Glutamatergic neuron (in vitro differentiated cells): ENCODE results near the gene PRELP. TPM values are rescaled to one million over a fixed set of nuclear protein-coding genes. Genes with fewer than 3 reads are reported as not detected.

ENCODE experiments used
- DNase-seq: peaks from one replicate; pipeline ENCODE4 v3.0.0; 2022
- H3K27ac Mint-ChIP-seq: one replicate; pipeline ENCODE4 v1.8.0; 2020; ENCODE audit warnings: mild to moderate bottlenecking, mixed read lengths, inconsistent platforms; ENCODE audit not compliant: unreplicated experiment
- H3K27me3 Mint-ChIP-seq: one replicate; pipeline ENCODE4 v1.8.0; 2020; ENCODE audit warnings: mild to moderate bottlenecking, moderate library complexity, mixed read lengths, inconsistent platforms; ENCODE audit not compliant: unreplicated experiment
- H3K36me3 Mint-ChIP-seq: one replicate; pipeline ENCODE4 v1.8.0; 2020; ENCODE audit warnings: mild to moderate bottlenecking, mixed read lengths, inconsistent platforms; ENCODE audit not compliant: unreplicated experiment
- H3K4me1 Mint-ChIP-seq: one replicate; pipeline ENCODE4 v1.8.0; 2020; ENCODE audit warnings: mild to moderate bottlenecking, low read depth, mixed read lengths, inconsistent platforms; ENCODE audit not compliant: unreplicated experiment
- H3K4me3 Mint-ChIP-seq: one replicate; pipeline ENCODE4 v1.8.0; 2020; ENCODE audit warnings: mild to moderate bottlenecking, mixed read lengths, inconsistent platforms; ENCODE audit not compliant: unreplicated experiment
- H3K9me3 Mint-ChIP-seq: one replicate; pipeline ENCODE4 v1.8.0; 2020; ENCODE audit warnings: mild to moderate bottlenecking, moderate library complexity, mixed read lengths, inconsistent platforms; ENCODE audit not compliant: unreplicated experiment
- CTCF ChIP-seq: fragments of 200-600 bp; sonication (generic); IDR thresholded peaks from one replicate; pipeline ENCODE4 v1.5.0; 2021; ENCODE audit not compliant: partially characterized antibody, unreplicated experiment
- total RNA-seq: library from RNA; stranded (reverse); fragmentation: NEBNext Ultra II Directional; extraction: Animal tissue kit (Norgen Biotek cat#: 25700); gene quantifications from one replicate; pipeline ENCODE4 v1.2.1, GENCODE V29; 2021; ENCODE audit not compliant: unreplicated experiment

Gene PRELP
- total RNA-seq, 1 donor from 2014 or later, result not detected

- Mint-ChIP-seq H3K4me3 (no peak overlapping the region), H3K36me3 (no peaks in the 10 kb centered on the region), H3K9me3 (peaks cover 7% of the 10 kb centered on the region), H3K4me1 (peaks cover 29% of the 10 kb centered on the region), H3K27ac (peak overlapping the region; percentile 10), H3K27me3 (peaks cover 12% of the 10 kb centered on the region)
- no peak for TF ChIP-seq CTCF
- no peak for DNase-seq
Observed at GRCh38 chr1:203512517-203512847, 36.9 kb downstream of the PRELP start.

GRCh38 chr1:203512848-203513584, 37.4 kb downstream of the PRELP start:
- no peak for TF ChIP-seq CTCF
- Mint-ChIP-seq H3K9me3 (peaks cover 4% of the 10 kb centered on the region), H3K4me1 (peaks cover 26% of the 10 kb centered on the region), H3K36me3 (no peaks in the 10 kb centered on the region), H3K4me3 (no peak overlapping the region), H3K27me3 (peaks cover 12% of the 10 kb centered on the region), H3K27ac (no peak overlapping the region)
- no peak for DNase-seq

- peaks cover 4% of the 10 kb centered on the region for H3K9me3 Mint-ChIP-seq
- H3K36me3 Mint-ChIP-seq, result no peaks in the 10 kb centered on the region
- no peak overlapping the region for H3K4me3 Mint-ChIP-seq
- H3K27ac Mint-ChIP-seq, result no peak overlapping the region
- no peak for DNase-seq
- TF ChIP-seq CTCF, result no peak
- peaks cover 26% of the 10 kb centered on the region for H3K4me1 Mint-ChIP-seq
- H3K27me3 Mint-ChIP-seq, result peaks cover 12% of the 10 kb centered on the region
Observed at GRCh38 chr1:203513585-203514031, 38.0 kb downstream of the PRELP start.

GRCh38 chr1:203516184-203516583, 40.6 kb downstream of the PRELP start:
- peaks cover 3% of the 10 kb centered on the region for H3K9me3 Mint-ChIP-seq
- no peak overlapping the region for H3K27ac Mint-ChIP-seq
- H3K36me3 Mint-ChIP-seq, result no peaks in the 10 kb centered on the region
- no peak overlapping the region for H3K4me3 Mint-ChIP-seq
- peaks cover 23% of the 10 kb centered on the region for H3K4me1 Mint-ChIP-seq
- H3K27me3 Mint-ChIP-seq, result peaks cover 19% of the 10 kb centered on the region
- no peak for TF ChIP-seq CTCF
- DNase-seq, result peak; percentile 39

- DNase-seq, result no peak
- H3K27me3 Mint-ChIP-seq, result peaks cover 19% of the 10 kb centered on the region
- no peak overlapping the region for H3K4me3 Mint-ChIP-seq
- H3K9me3 Mint-ChIP-seq, result peaks cover 3% of the 10 kb centered on the region
- TF ChIP-seq CTCF, result no peak
- H3K36me3 Mint-ChIP-seq, result no peaks in the 10 kb centered on the region
- H3K27ac Mint-ChIP-seq, result no peak overlapping the region
- peaks cover 25% of the 10 kb centered on the region for H3K4me1 Mint-ChIP-seq
Observed at GRCh38 chr1:203516906-203517305, 41.3 kb downstream of the PRELP start.
